OCI-M1 (cell line): ENCODE results near the gene PDE3B.
"Not testable (repeated sequence)": the region's sequence is repeated elsewhere in the genome, so short reads cannot be mapped to it uniquely, and the experiment has no call there.

Source experiments
- DNase-seq: peaks from one replicate; lab custom pipeline; 2025; lab: John Stamatoyannopoulos, UW

Gene PDE3B

DNA sequence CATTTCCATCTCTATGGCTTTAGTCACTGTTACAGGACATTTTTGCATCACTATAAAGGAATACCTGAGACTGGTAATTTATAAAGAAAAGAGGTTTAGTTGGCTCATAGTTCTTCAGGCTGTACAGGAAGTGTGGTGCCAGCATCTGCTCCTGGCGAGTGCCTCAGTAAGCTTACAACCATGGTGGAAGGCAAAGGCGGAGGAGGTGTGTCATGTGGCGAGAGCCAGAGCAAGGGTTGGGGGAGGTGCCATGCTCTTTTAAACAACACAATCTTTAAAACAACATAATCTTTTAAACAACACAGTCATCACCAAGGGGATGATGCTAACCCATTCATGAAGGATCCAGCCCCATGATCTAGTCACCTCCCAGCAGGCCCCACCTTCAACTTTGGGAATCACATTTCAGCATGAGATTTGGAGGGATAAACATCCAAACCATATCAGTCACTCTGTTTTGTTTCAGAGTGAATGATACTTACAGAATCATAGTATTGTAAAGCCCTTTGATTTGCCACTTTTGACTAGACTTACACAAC is 103.3 kb downstream of the PDE3B start:
- no peak for DNase-seq

DNA sequence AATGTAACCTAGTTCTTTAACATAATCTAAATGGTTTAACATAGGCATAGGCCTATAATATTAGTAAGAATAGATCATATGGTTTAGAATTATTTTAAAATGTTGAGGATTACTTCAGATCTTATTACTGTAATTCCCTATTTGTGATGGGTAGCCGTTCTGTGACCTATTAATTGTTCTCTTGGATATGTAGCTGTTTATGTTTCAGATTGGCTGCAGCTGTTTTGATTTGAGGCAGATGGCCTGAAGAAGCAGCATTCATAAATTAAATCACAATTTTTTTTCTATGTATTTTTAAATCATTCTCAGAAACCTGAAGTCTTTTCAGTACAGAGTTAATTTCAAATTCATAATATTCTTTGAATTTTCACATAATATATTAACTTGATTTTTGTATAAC is 104.5 kb downstream of the PDE3B start:
- DNase-seq: no peak

DNA sequence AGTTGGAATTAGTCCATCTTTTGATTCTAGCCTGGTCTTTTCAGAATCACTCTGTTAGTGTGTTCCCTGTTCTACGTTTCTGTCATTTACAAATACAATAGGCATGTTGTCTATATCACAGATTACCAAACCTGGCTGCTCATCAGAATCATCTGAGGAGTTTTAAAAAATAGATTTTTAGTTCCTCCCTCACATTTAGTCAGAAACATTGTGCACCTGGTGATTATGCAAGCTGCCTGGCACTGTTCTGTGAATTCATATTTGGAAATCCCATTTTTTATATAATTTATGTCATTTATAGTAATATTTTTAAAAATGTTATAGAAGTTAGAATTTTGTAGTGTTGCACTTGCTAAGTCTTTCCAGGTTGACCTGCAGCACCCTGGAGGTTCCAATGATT is 107.3 kb downstream of the PDE3B start:
- DNase-seq: no peak

DNA sequence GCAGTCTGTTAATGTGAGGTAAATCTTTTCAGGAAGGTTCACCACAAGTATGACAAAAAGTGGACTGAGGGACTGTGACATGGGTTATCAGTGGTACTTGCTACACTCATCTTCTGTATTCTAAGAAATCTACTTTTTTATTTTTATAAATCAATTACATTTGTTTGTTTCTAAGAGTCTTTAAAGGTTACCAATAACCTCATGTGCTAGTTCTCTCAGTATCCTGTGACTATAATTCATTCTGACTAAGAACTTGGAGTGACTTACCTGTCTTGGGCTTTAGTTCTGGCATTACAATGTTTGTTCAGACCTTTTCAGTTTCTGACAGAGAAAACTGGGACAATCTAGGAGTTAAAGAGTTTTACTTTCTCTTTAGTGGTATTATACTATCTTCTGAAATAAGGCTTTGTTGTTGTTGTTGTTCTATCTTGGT is 108.4 kb downstream of the PDE3B start:
- DNase-seq: peak; percentile 58

DNA sequence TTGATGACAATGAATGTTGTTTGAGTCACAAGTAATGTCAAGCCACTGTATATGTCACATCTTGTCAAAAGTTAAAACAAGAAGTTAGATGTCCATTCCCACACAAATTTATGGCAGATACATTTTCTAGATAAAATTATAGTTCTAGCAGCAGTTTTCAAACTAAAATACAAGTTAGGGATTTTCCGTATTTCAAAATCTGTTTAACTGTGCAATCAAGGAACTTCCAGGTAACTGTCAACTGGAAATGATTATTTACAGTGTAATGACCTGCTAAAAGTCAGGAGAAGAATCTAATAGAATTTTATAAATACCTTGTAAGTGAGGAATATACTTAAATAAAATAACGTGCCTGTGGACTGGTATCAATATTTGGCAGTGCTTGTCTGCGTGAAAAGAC is 111.5 kb downstream of the PDE3B start:
- no peak for DNase-seq

DNA sequence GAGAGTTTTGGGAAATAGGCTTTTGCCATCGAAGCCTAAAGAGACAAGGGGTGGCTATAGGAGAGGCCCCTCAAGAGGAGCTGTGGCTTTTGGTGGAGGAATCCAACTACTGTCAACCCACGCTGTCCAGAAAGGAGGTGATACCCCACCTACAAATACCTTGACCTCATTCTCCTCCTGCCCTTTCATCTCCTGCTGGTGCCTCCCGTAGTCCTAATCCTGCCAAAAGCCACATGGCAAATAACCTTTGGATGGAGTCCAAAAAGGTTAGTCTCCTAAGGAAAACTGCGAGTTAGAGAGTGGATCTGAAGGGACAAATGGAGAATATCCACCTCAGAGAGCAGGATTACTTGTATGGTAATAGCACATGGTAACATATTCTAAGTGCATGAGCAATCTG is 112.7 kb downstream of the PDE3B start:
- DNase-seq: no peak

DNA sequence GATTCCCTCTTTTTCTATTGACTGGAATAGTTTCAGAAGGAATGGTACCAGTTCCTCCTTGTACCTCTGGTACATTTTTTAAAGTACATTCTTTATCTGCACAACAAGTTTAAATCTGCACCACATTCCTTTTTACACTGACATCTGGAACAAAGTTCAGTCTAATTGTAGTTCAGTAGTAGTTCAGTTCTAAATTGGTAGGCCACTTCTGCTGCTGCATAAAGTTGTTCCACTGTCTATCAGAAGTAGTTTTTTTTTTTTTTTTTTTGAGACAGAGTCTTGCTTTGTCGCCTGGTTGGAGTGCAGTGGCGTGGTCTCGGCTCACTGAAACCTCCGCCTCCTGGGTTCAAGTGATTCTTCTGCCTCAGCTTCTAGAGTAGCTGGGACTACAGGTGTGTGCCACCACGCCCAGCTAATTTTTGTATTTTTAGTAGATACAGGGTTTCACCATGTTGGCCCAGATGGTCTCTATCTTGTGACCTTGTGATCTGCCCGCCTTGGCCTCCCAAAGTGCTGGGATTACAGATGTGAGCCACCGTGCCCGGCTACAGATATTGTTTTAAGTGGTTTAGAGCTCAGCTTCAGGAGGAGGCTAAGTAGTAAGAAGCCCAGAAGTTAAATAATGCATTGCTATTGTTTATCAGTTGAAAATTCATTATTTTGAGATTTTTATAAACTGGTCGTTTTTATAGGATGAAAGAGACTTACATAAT is 115.9 kb downstream of the PDE3B start:
- DNase-seq: not testable (repeated sequence)

DNA sequence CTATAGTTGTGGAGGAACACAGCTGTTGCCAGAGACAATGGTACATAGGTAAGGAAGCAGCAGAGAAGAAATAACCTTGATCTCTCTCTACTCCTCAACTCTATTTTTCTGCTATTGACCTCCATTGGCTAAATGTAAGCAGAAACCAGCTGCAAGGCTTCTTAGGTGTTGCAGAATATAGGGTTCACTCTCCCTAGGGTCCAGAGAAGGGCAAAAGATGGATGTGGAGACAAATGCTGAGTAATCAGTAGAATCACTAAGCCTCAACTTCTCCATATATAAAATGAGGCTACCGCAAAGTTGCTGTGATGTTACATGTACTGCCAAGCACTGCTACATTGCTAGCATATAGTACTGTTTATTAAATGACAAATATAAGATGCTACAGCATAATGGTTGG is 120.6 kb downstream of the PDE3B start:
- peak; percentile 35 for DNase-seq

DNA sequence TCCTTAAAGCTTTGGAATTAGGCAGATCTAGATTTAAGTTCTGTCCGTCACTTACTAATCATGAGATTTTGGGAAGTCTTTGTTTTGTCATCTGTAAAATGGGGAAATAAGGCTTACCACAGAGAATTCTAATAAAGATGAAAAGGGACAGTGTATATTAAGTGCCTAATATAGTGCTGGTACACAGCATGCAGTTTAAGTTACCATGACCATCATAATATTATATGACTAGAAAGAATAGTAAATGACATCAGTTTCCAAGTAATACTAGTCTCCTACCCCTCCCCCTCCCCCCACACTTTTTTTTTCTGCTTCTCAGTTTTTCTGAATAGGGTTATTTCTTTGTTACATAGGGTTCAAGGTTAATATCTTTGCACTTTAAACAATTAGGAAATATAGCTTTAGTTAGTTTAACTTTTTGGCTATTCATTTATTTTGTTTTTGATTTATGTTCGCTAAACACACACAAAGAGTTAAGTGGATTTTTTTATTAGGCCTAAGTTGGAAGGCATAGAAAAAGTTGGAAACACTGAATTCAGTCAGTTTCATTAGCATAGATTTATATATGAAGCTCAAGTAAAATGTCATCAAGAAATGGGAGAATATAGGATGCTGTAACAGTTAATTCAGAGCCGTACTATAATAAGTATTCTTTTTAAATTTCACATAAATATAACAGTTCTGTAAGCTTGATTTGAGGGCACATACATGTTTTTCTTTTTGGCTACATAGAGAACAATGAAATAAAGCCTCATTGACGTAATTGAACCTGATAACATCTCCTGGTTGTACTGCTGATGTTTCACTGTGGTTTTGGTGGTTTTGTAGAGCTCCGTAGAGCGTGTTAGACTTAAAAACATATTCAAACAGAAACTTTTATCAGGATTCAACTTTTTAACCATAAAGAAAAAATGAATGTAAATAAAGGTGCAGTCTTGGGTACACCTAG is 121.2 kb downstream of the PDE3B start:
- DNase-seq: peak; percentile 96

DNA sequence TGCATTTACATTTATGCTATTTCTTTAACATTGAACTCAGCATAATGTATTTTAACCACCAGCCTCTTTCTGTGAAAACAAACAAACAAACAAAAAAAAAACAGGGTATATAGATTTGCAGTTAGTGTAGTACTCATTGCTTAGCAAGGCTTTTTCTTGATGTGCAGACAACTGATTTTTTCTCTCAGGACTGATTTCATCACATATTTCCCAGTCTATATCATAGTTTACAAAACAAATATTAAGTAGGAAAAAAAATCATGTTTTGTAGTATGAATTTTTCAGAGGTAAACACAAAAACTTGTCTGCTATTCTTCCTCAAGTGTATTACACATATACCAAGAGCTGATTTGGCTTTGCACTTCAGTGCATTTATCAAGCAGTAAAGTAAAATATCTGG is 123.0 kb downstream of the PDE3B start:
- DNase-seq: peak; percentile 56

DNA sequence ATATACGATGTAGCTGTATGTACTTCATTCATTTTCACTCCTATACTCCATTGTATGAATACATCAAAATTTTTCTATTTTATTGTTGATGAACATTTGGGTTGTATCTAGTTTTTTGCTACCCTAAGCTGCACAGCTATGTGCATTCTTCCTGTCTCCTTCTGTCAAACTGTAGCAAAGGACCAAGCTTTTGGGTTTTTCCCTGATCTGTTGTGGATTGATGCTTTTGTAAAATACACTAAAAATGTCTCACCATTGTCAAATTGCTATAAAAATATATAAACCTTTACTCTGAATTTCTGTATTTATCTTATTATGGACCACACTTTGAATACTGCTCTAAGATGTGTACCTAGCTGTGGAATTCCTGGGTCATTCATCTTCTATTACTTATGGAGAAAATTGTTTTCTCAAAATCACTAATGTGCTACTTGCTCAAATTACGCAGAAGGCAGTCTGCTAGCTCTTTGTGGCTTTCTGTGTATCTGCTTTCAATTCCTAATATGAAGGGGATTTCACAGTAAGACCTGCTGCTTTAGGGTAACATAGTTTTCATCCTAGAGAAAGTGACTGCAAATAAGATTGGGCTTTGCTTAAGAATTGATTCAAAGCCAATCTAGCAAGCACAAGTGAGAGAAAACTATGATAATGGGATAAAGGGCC is 125.1 kb downstream of the PDE3B start:
- peak; percentile 31 for DNase-seq

DNA sequence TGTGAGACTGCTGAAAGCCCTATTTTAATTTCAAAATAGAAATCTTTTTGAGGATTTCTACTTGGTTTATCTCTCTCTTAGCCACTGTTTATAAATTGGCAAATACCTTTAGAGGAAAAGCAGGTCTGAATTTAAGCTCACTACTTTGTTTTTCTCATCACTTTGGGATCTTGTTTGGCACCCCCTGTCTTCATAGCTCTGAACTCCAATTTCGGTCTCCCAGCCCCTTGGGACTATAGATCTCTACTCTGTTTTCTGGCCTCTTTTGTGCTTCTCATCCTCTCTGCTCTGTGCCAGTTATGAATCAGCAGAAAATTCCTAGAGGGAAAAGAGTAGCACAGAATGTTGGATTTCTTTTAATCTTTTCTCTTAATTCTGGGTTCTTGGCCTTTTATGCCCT is 130.2 kb downstream of the PDE3B start:
- peak; percentile 64 for DNase-seq

DNA sequence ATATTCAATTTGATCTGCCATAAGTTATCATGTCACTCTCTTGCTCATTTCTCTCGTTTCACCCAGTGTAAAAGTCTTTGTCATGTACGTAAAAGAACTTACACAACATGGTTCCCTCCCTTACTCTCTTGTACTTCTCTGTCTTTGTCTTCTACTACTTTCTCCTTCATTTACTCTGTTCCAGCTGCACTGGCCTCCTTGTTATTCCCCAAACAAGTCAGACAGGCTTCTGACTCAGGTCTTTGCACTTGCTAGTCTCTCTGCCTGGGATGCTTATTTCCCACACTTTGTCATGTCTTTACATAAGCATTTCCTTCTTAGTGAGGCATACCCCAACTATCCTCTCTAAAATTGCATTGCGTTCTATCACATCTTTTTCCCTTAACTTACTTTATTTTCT is 131.1 kb downstream of the PDE3B start:
- DNase-seq: no peak

DNA sequence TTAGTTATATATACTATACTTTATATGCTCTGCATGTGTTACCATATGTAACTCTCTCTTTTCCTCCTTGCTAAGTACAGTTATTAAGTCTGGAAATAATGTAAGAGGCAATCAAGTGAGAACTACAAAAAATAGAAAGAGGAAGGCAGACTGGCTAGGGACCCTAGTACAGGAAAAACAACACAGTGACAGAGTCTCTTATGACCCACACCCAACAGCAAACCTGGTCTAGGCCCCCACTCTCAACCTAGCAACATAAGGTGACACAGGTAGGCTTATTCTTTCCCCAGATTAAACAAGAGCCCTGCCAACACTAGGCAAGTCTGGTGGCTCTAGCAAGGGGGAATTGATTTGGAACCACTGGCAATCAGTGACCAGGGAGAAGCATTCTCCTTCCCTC is 132.3 kb downstream of the PDE3B start:
- DNase-seq: no peak

DNA sequence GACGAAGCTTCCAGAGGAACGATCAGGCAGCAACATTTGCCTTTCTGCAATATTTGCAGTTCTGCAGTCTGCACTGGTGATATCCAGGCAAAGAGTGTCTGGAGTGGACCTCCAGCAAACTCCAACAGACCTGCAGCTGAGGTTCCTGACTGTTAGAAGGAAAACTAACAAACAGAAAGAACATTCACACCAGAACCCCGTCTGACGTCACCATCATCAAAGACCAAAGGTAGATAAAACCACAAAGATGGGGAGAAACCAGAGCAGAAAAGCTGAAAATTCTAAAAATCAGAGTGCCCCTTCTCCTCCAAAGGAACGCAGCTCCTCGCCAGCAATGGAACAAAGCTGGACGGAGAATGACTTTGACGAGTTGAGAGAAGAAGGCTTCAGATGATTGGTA is 134.9 kb downstream of the PDE3B start:
- DNase-seq: not testable (repeated sequence)

DNA sequence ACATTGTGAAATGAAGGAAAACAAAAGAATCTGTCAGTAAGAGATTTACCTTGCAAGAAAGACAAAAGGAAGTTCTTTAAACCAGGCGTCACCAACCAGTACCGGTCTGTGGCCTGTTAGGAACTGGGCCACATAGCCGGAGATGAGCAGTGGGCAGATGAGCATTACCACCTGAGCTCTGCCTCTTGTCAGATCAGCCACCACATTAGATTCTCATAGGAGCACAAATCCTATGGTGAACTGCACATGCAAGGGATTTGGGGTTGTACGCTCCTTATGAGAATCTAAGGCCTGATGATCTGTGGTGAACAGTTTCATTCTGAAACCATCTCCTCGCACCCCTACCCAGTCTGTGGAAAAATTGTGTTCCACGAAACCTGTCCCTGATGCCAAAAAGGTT is 140.2 kb downstream of the PDE3B start:
- no peak for DNase-seq

DNA sequence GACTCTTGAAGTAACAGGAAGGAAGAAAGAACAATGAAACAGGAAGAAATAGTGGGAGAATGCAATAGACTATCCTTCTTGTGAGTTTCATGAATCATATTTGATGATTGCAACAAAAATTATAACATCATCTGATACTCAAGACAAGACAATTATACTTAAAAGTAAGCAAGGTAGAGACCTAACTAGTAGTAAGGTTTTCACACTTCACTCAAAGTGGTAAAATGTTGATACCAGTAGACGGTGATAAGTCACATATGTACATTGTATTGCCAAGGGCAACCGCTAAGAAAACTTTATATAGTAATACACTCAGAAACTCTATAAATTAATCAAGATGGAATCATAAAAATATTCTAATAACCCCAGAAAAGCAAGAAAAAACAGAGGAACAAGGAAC is 140.6 kb downstream of the PDE3B start:
- DNase-seq: no peak

DNA sequence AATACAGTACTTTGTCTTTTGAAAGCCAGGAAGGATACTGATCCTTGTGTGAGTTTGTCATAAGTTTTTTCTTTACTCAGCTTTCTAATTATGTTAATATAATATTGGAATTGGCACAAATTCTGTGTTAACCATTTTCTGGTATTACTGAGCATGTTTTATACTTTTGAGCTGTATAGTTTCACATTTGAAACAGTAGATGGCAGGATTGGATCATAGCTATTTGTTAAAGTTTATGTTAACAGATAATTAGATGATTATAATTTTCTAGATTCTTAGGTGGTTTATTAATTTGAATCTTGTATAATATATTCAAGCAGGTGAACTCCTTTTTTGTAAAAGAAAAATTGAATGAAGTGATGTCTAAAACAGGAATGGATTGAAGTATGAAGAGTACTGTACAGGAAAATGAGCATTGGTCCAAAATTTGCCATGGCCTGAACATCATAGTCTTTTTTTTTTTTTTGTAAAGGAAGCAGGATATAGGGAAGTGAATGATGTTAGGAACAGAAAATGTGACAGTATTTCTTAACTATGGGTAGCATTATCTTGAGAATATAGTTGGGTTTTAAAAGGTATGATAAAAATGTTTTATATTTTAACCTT is 146.4 kb downstream of the PDE3B start:
- DNase-seq: peak; percentile 66

DNA sequence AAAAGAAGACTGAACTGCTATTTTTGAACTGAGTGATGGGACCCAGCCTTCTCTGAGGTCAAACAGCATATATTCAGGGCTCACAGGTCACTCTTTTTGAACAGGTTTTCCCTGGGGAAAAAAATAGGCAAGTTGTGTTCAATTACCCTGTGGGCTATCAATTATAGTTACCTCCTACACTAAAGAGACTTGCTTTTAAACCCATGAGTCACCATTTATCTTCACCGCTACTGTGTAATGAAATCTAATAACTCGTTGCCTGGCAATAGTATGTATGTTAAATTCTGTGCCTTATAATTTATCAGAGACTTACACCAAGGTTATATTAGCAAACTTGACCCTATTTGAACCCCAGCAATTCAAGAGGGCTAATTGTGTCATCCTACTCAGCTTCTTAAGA is 149.9 kb downstream of the PDE3B start:
- DNase-seq: no peak

DNA sequence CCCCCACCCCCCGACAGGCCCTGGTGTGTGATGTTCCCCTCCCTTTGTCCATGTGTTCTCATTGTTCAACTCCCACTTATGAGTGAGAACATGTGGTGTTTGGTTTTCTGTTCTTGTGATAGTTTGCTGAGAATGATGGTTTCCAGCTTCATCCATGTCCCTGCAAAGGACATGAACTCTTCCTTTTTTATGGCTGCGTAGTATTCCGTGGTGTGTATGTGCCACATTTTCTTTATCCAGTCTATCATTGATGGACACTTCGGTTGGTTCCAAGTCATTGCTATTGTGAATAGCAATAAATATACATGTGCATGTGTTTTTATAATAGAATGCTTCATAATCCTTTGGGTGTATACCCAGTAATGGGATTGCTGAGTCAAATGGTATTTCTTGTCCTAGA is 152.4 kb downstream of the PDE3B start:
- not testable (repeated sequence) for DNase-seq

DNA sequence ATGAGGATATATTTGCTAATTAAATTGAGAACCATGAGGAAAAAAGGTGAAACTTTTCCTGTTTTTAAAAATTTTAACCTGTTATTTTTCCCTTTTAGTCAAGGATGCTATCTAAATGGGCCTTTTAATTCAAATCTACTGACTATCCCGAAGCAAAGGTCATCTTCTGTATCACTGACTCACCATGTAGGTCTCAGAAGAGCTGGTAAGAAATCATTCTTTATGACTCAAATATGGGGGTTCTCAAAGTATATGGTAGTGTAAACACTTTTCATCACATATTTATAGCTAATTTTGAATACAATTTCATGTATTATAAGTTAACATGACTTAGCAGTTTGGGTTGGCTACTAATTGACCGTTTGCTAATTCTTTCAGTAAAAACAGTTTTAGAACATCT is 160.2 kb downstream of the PDE3B start:
- DNase-seq: no peak

DNA sequence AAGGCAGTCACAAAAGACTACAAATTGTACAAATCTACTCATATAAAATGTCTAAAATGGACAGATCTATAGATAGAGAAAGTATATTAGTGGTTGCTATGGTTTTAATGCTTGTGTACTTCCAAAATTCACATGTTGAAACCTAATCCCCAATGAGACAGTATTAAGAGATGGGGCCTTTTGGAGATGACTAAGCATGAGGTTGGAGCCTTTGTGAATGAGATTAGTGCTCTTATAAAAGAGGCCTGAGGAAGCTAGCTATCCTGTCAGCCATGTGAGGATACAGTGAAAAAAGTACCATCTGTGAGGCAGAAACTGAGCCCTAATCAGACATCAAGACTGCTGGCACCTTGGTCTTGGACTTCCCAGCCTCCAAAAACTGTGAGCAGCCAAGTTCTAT is 165.9 kb downstream of the PDE3B start:
- DNase-seq: peak; percentile 22
